ENCODE results near the gene CD247.
A peak's percentile ranks its signal among the peaks of the same experiment; 100 is the strongest.

Gene CD247

GRCh38 chr1:167413328-167413727 is 105.0 kb downstream of the CD247 start:
- no peak for DNase-seq (ENCODE audit: low spot score)

GRCh38 chr1:167412920-167413319 is 105.4 kb downstream of the CD247 start:
- DNase-seq (ENCODE audit: low spot score) = no peak

DNA sequence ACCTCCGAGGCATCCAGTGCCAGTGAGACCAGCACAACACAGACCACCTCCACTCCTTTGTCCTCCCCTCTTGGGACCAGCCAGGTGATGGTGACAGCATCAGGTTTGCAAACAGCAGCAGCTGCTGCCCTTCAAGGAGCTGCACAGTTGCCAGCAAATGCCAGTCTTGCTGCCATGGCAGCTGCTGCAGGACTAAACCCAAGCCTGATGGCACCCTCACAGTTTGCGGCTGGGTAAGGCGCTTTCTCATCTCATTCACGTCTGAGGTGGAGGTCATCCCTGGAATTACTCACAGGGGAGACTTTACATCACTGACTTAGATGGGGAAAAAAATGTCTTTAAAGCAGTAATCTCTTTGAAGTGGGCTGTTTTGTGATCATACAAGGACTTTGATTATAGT is 106.3 kb downstream of the CD247 start:
- no peak for DNase-seq (ENCODE audit: low spot score)

DNA sequence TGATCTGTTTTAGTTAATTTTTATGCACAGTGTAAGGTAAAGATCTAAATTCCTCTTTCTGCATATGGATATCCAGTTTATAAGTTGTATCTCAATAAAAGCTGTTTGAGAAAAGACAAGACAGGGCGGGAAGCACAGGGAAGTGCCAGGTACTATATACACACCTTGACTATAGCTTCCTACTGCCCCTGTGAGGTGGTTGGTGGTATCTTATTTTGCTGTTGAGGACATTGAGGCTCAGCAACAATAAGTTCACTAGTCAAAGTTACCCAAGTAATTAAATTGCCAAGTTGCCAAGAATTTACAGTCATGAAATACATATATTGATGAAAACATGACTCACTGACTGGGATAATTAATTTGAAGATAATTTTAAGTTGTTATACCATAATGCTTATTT is 109.1 kb downstream of the CD247 start:
- DNase-seq (ENCODE audit: low spot score) = no peak

DNA sequence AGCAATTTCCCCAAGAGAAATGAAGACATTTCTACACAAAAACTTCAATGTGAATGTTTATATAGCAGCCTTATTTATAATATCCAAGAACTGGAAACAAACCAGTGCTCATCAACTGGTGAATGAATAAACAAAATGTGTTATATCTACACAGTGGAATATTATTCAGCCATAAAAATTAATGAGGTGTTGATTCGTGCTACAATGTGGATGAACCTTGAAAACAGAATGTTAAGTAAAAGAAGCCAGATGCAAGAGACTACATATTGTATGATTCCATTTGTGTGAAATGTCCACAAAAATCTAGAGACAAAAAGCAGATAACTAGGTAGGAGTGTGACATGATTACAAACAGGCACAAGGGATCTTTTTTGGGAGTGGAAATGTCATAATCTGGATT is 110.0 kb downstream of the CD247 start:
- DNase-seq (ENCODE audit: low spot score) = no peak

DNA sequence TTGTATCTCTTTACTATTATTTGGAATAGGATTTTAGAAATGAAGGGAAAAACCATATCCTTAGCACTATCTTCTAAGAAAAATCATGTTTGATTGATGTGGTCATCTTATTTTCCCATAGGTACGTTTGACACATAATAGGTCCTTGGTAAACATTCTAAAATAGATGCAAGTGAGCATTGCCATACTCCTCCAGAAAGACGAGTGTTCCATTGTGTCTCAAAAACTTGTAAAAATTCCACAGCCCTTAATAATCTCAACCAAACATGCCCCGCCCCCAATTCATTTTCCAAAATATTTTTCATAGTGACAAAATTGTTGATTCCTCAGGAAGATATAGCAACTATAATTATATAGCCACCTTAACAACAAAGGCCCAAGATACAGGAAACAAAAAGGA is 113.4 kb downstream of the CD247 start:
- DNase-seq (ENCODE audit: low spot score) = no peak

- no peak for DNase-seq (ENCODE audit: low spot score)
These were observed 114.0 kb downstream of the CD247 start for GRCh38 chr1:167404161-167404888.

- peak; percentile 73 for DNase-seq (ENCODE audit: low spot score)
These were observed 117.0 kb downstream of the CD247 start for GRCh38 chr1:167401260-167401873.

GRCh38 chr1:167400359-167400953 is 117.9 kb downstream of the CD247 start:
- no peak for DNase-seq (ENCODE audit: low spot score)

DNA sequence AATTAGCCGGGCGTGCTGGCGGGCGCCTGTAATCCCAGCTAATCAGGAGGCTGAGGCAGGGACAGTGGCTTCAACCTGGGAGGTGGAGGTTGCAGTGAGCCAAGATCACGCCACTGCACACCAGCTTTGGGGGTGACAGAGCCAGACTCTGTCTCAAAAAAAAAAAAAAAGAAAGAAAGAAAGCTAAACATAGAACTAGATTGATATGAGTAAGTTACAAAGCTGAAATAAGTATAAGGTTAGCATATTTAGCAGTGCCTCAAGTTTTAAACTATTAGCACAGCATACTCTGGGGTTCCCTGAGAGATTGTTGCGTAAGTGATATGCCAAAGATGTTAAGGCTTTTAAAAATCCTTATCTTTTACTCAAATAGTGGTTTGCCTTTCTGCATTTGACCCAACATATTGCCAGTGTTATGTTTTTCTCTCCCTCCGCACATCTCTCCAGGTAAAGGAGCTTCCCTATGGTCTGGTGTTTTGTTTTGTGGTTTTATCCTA is 126.1 kb downstream of the CD247 start:
- no peak for DNase-seq (ENCODE audit: low spot score)

DNA sequence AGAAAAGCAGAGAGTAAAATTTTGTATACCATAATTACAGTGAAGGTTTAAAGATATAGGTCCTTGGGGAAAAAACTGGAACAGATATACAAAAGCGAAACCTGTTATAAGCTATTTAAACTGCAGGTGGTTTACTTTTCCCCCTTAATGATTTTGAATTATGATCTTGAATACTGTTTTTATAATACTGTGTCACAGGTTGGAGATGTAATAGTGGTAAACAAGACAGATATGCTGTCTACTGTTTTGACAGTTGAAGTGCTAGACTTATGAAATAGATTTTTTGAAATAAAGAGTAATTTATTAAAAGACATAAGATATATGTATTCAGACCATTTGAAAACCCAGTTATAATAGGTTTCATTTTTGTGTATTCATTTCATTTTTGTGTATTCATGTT is 129.4 kb downstream of the CD247 start:
- no peak for DNase-seq (ENCODE audit: low spot score)

DNA sequence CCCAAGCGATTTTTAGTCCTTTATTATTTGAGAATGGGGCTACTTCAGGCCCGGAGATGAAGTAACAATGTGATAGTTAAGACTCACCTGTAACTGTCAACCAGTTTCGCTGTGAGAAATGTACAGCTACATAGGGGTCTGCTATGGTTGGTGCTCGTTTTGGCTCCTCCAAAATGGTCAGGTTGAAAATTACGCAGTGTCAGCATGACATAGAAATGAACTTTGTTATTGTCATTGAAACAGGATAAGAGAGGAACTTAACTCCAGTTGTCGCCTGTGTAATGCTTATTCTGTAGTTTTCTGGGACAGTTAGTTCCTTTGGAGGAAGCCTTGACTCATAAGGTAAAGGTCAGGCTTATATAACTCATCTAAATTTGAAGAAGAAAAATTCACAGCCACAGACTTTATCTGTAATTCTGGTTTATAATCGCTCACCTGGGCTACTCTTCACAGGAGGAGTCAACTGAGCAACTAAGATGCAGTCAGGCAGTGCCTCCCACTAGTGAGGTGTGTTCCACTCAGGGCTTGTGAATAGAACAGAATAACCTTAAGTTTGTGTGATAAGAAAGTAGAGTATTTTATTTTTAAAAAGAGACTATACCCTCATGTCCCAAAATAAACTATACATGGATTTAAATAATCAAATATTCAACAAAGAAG is 130.9 kb downstream of the CD247 start:
- no peak for DNase-seq (ENCODE audit: low spot score)
